SK-MEL-5 (cell line): ENCODE results near the gene YWHAH. TPM values are rescaled to one million over a fixed set of nuclear protein-coding genes. Genes with fewer than 3 reads are reported as not detected.
"Not testable (repeated sequence)": the region's sequence is repeated elsewhere in the genome, so short reads cannot be mapped to it uniquely, and the experiment has no call there.

Source experiments
- DNase-seq: peaks from one replicate; pipeline ENCODE4 v3.0.0-alpha.2; 2016; ENCODE audit warnings: low read depth, low spot score
- in situ Hi-C: cut with HindIII; loops from 2 replicates; pipeline ENCODE4 v1.10.0; 2016; ENCODE audit warnings: low sequenced_read_pairs, high pct_unique_total_duplicates, low pct_unique_long_range_greater_than_20kb
- total RNA-seq: library from RNA; depleted of rRNA; stranded (reverse); fragments of >200 nt; shearing (Covaris generic); gene quantifications from 2 replicates; pipeline ENCODE4 v1.2.3, GENCODE V29; 2014

YWHAH gene
- total RNA-seq, 1 experiment from 2014 or later = 140 TPM

DNA sequence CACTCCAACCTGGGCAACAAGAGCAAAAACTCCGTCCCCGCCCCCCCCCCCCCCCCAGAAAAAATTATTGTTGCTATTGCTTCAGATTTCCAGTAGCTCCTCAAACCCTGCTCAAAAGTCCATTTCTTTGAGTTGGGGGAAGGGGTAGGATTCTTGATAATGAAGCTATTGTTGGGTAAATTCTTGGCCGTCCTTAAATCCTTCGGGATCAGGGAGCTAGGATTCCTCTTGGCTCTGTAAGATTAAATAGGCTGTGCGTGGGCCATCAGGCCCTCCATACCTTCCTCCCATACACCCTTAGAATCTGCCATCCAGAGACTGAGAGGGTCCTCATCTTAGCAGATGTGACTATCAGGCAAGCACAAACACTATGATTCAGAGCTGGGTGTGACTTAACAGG lies 16.4 kb downstream of the YWHAH start:
- peak; percentile 89 for DNase-seq
- in situ Hi-C loops = loop anchor here (25.0 kb wide), 1 partner anchor 248 kb away; no protein-coding TSS in a partner anchor

DNA sequence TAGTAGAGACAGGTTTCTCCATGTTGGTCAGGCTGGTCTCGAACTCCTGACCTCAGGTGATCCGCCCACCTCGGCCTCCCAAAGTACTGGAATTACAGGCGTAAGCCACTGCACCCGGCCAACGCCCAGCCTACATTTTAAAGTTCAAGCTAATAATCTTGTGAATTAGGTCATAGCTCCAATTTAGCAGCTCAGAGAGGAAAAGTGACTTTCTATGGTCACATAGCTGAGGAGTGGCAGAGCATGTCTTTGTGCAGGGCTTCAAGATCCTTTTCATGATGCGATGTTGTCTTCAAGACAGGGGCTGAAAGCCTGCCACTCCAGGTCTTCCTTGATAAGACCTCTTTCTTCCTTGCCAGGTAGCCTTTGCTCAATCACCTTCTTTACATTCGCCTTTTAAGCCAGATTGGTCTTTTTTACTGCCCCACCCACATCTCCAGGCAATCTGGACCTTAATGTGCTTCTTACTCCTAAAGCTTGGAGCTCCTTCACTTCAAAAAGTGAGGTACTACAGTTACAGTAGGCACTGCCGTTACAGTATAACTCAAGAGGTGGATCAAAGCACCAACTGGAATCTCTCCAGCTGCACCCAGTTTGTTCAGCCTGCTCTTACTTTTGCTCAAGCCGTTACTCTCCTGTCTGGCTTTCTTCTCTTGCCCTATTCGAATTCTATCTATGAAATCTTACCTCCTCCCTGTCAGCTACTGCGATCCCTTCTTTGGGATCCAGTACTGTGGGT lies 18.2 kb downstream of the YWHAH start:
- in situ Hi-C loops = loop anchor here (25.0 kb wide), 1 partner anchor 250 kb away; no protein-coding TSS in a partner anchor
- DNase-seq = no peak

DNA sequence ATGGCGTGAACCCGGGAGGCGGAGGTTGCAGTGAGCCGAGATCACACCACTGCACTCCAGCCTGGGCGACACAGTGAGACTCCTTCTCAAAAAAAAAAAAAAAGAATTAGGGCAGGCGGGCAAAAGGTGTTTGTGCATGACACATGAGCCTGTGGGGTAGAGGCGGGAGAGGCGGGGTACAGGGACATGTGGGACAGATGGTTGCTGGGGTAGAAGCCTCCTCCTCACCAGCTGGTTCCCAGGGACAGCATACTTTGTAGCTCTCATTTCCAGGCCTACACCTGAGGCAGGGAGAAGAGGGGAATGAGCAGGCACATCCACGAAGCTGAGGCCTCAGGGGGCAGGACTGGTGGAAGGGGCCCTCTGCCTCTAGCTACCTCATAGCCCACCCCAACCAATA lies 23.7 kb downstream of the YWHAH start:
- in situ Hi-C loops = loop anchor here (25.0 kb wide), 1 partner anchor 256 kb away; no protein-coding TSS in a partner anchor
- no peak for DNase-seq

DNA sequence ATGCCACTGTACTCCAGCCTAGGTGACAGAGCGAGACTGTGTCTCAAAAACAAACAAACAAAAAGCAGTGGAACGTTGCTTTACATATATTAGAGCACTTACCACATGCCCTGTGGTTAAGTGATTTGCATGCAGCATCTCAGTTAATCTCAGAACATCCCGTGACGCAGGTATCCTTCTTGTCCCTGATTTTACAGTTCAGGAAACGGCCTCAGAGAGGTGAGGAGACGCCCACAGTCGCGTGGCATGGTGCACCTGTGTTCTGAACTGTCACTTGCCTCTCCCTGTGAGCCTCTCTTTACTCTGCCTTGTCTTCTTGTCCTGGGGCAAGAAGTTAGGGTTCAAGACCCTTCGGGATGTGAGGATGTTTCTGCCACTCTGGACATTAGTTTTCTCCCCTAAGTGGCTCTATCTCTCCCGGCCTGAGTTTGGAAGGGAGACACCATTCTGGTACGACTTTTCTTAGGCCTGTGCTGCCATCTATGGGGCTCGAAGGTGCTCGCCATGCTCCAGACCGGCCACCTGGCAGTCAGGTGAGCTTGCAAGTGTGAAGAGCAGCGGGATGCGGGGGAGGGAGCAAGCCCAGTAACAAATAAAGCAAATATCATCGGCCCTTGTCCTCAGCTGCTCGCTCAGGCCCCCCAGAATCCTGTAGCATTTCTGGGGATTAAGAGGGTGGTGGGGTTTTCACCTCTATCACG lies 25.6 kb downstream of the YWHAH start:
- in situ Hi-C loops = loop anchor here (25.0 kb wide), 1 partner anchor 258 kb away; no protein-coding TSS in a partner anchor
- DNase-seq = peak; percentile 85

DNA sequence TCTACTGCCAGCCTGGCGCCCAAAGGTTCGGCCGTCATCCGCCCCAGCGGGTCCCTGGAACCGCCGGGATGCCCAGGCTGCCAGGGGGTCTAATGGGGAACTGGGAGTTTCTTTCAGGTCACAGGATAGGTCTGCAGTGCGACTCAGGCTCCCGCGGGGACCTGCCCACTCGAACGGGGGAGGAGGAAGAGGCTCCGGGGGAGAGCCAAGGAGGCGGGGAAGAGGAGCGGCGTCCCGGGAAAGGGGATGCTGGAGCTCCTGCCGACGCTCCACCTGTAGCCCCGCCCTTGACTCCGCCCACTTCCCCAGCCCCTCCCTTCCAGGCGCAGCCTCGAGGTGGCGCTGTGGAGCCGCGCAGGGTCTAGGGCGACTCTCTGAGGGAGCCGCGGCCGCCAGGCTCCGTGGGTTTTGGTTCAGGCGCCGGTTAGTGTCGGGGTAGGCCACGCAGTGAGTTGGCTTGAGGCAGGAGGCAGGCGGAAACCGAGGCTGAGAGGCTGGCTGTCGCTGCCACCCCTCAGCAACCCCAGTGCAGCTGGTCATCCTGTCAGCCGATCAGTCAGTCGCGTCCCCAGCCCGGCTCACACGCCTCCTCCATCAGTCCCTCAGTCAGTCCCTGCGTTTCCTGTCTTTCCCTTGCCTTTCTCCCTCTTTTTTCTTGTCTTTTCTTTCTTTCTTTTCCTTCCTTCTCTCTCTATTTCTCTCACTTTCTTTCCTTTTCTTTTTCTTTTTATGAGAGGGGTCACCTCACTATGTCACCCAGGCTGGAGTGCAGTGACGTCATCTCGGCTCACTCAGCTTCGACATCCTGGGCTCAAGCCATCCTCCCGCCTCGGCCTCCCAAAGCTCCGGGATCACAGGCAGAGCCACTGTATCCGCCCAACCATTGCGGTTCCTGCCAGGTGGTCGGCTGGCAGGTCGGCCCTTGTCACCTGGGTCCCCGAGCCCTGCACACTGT lies 26.4 kb downstream of the YWHAH start:
- peak; percentile 88 for DNase-seq
- in situ Hi-C loops = loop anchor here (25.0 kb wide), 1 partner anchor 258 kb away; no protein-coding TSS in a partner anchor

DNA sequence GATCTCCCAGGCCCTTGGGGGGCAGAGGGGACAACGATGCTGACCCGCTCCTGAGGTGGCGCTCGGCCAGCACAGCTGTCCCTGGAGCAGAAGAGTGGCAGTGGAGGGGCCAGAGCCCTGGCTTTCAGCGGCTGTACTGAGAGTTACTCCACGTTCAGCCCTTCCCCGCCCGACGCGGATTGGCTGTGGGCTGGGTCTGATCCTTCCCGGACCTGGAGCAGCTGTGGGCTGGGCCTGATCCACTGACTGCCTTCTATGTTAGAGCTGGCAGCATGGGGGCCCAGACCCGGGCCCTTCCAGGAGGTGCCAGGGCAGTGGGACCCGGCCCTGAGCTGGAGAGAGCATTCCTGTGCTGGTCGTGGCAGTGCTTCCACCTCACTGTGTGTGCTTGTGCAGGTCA lies 27.8 kb downstream of the YWHAH start:
- no peak for DNase-seq
- in situ Hi-C loops = loop anchor here (25.0 kb wide), 1 partner anchor 260 kb away; no protein-coding TSS in a partner anchor

DNA sequence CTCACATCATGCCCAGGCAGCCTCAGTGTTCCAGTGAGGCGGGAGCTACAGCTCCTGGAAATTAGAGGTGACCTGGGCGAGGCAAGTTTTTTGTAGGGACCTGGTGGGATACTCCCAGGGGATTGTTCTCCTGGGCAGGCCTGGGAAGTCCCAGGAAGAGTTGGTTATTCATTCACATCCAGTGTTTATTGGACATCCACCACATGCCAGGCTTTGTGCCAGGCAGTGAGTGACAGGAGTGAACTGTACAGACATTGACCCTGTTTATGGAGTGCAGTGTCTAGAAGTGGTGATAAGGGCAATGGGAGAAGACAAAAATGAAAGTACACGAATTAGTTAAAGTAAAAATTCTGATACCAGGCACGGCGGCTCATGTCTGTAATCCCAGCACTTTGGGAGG lies 29.4 kb downstream of the YWHAH start:
- DNase-seq = no peak
- in situ Hi-C loops = loop anchor here (25.0 kb wide), 1 partner anchor 261 kb away; no protein-coding TSS in a partner anchor

DNA sequence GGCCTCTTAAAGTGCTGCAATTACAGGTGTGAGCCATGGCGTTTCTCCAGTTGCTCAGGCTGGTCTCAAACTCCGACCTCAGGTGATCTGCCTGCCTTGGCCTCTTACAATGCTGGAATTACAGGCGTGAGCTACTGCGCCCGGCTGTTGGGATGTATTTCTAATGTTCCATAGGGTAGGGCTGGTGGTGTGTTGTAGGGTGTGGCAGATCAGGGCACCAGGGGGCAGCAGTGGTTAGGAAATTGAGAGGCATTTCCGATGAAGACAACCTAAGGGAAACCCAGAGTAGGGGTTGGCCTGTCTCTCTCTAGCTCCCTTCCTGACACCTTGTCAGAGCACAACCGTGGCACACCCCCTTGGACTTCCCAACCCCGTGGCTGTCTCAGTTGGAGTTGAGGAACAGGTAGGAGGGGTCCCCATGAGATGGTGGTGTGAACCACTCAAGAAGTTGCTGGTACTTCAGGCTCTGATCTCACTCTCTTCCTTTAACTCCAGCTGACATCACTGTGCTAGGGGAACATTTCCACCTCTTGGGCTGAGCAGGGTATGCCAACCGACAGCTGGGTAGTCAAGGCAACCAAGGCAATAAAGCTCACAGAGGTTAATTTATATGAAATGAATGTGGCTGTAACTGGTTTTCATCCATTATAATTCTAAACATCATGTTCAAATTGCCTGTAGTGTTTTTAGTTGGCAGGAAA lies 33.0 kb downstream of the YWHAH start:
- in situ Hi-C loops = no loop called here
- peak; percentile 91 for DNase-seq

DNA sequence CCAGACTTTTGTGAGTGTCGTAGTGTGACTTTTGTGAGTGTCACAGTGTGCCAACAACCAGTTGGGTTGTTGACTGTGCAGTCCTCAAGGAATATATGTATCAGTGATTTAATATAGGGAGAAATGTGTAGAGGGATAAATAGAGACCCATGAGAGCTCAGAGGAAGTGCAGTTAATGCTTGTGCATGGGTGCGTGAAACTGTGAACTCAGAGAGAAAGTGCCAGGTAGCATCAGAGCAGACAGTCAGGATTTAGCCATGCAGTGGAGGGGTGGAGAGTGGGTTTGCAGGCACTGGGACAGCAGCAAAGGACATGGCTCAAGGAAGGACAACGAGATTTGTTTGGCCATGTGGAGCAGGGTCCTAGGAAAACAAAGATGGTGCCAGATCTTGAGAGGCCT lies 33.6 kb downstream of the YWHAH start:
- no peak for DNase-seq
- in situ Hi-C loops = no loop called here

DNA sequence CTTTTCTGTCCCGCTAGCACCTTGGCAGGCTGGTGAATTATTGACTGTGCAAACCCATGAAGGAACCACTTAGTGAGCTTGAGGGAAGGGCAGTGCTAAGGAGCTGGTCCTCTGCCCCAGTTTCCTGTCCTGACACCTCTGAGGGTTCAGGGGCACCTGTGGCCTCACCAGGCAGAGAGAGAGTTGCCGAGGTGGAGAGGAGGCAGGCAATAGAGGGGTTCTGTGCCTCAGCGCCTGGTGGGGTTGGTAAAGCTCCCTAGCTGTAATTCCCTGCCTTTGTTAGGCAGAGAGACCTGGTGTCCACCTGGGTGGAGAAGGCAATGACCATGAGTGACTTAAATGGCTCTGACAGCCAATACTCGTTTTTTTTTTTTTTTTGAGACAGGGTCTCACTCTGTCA lies 36.3 kb downstream of the YWHAH start:
- in situ Hi-C loops = no loop called here

DNA sequence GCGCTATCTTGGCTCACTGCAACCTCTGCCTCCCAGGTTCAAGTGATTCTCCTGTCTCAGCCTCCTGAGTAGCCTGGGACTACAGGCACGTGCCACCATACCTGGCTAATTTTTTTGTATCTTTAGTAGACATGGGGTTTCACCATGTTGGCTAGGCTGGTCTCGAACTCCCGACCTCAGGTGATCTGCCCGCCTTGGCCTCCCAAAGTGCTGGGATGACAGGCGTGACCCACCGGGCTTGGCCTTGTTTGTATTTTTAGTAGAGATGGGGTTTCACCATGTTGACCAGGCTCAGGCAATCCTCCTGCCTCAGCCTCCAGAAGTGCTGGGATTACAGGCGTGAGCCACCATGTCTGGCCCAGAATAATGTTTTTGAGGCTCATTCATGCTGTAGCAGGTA lies 37.6 kb downstream of the YWHAH start:
- in situ Hi-C loops, DNase-seq: not testable (repeated sequence)

More for the DNA sequence above, 36.3 kb downstream of the YWHAH start:
- DNase-seq = no peak

DNA sequence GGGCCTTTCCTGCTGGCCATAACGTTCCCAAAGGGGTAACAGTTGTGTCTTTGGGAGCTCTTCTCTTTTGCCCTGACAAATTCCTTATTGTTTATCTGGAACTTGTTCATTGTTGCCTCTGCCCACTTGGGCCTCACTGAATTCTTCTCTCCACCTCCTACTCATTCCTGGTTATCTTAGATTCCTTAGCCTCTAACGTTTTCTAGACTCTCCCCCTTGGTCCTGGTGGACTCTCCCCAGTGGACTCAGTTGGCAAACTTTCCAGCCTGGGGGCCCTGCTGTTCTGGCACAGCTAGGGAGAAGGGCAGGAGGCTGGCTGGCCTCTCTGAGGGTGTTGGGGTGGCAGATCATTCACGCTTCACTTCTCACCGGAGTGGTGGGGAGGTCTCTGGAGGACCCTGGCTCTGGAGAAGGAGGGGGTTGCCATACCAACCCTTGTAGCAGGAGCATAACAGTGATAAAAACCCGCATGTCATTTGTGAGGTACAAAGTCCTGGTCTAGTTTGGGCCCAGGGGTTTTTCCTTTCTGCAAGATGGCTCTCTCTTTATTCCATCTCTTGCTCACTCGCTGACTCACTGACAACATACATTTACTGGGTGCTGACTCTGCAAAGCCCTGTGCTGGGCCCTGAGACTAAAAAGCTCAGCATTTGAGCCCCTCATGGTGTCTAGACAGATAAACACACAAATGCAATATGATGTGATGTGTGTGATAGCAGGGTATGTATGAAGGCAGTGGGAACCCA lies 39.7 kb downstream of the YWHAH start:
- in situ Hi-C loops = no loop called here

DNA sequence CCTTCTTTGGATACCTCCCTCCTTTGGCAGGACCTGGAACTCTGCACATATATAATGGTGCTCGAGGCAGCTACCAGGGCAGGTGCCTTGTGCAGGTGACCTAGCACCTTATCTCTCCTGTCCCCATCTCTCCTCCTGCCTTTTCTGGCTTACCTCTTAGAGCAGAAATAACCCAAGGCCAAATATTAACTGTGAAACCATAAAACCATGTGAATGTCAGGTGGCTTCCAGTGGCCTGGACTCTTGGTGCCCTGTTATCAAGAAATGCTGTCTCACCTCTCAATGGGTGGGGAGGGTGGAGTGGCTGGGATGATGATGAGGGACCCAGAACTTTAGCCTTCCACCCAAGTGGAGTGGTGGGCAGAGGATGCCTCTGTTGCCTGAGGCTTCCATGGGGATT lies 42.9 kb downstream of the YWHAH start:
- in situ Hi-C loops = no loop called here

More for the DNA sequence above, 39.7 kb downstream of the YWHAH start:
- DNase-seq = no peak

DNA sequence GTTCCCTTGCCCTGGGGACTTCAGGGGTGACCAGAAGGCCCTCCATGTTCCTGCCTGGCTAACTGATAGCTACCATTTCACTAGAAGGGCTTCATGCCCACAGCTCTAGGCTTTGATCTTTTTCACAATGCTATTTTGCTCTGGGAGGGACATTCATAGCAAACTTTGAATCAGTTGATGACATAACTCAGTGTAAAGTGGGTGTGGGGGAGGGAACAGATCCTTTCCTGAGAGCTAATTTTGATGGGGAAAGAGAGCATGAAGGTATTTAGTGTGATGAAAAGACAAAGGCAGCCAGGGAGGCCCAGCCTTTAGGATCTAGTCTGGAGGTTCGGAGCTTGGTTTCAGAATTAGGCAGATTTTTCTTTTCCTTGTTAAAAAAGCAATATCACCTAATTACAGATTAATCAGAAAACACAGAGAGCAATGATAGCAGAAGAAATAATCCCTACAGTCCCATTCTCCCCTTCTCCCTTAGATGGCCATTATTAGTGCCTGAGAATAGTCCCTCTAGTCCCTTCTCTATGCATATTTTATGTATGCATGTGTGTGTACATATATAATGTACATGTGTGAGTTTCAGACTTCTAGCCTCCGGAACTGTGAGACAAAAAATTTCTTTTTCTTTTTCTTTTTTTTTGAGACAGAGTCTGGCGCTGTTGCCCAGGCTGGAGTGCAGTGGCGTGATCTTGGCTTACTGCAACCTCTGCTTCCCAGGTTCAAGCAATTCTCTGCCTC lies 46.9 kb downstream of the YWHAH start:
- no peak for DNase-seq
- in situ Hi-C loops = no loop called here

More for the DNA sequence above, 42.9 kb downstream of the YWHAH start:
- no peak for DNase-seq

DNA sequence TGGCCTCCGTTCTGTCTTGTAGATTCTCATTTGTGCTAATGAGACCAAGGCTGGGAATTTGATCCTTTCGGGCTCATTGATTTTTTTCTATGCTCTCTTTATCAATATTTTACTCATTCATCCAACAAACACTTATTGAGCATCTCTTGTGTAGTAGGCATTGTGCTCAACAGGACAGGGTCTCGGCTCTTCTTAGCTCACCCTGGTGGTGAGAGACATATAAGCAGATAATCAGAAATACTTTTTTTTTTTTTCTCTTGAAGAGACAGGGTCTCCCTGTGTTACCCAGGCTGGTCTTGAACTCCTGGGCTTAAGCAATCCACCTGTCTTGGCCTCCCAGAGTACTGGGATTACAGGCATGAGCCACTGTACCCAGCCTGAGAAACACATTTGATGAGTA lies 50.7 kb downstream of the YWHAH start:
- in situ Hi-C loops = no loop called here
- DNase-seq = peak; percentile 54

DNA sequence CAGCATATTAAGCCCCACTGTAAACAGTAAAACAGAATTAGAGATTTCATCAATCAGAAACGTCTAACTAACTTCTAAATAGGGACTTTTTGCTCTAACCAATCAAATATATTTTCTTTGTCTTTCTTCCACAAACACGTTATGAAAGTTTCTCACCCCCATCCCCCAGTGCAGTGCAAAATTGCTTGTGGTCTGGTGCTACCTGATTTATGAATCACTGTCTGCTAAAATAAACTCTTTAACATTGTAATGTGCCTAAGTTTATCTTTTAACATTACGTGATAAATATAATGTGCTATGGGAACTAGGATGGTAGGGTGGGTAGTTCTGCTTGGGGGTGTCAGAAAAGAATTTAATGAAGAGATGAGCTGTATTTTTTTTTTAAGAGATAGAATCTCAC lies 51.5 kb downstream of the YWHAH start:
- in situ Hi-C loops = no loop called here
- DNase-seq = no peak
